Measurements from ENCODE around the gene ZFC3H1.
"Not testable (repeated sequence)": the region's sequence is repeated elsewhere in the genome, so short reads cannot be mapped to it uniquely, and the experiment has no call there.

Gene ZFC3H1

DNA sequence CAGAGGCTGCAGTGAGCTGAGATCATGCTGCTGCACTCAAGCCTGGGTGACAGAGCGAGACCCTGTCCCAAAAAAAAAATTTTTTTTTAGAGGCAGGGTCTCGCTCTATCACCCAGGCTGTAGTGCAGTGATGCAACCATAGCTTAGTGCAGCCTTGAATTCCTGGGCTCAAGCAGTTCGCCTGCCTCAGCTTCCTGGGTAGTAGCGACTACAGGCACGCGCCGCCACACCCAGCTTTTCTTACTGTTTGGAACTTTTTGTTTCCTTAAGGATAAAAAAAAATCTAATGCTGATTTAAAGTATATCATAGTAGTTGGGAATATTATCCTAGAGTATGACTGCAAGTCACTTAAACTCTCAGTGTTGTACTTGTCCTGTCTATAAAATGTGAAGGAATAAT is 29.5 kb upstream of the ZFC3H1 start:
- Histone ChIP-seq H3K4me1 (ENCODE audit: control insufficient read depth in 1 of 2, insufficient read depth in 2 of 2, low read length in 2 of 2) (peaks cover 7 to 10% of the 10 kb centered on the region in 2 donors), H3K4me3 (ENCODE audit: low read depth in 1 of 2, low read length in 2 of 2) (no peak overlapping the region)

DNA sequence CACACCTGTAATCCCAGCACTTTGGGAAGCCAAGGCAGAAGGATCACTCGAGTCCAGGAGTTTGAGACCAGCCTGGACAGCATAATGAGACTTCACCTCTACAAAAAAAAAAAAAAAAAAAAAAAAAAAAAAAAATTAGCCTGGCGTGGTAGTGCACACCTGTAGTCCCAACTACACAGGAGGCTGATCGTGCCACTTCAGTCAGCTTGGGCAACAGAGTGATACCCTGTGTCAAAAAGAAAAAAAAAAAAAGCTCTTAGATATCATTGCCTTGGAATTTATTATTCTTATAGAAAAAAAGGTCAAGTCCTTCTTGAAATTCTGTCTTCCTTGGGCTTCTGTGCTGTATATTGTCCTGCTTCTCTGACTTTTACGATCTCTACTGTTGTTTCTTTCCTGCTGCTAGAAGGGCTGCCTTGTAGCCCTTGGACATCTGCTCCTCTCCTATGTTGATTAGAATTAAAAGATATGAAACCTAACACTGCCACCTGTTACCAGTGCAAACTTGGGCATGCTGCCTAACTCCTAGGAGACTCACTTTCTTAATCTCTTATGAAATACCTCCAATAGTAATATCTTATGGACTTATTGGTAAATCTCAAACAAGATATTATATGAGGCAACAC is 28.0 kb upstream of the ZFC3H1 start:
- Histone ChIP-seq H3K27ac (ENCODE audit: low read length) (no peak overlapping the region), H3K27me3 (ENCODE audit: low read depth, low read length) (no peaks in the 10 kb centered on the region), H3K9me3 (ENCODE audit: control insufficient read depth in 1 of 2, low read length in 2 of 2) (no peaks in the 10 kb centered on the region), H3K4me3 (ENCODE audit: low read depth in 1 of 2, low read length in 2 of 2) (no peak overlapping the region), H3K4me1 (ENCODE audit: control insufficient read depth in 1 of 2, insufficient read depth in 2 of 2, low read length in 2 of 2) (peaks cover 7 to 25% of the 10 kb centered on the region in 2 donors), H3K36me3 (ENCODE audit: control insufficient read depth in 1 of 2, insufficient read depth in 2 of 2, low read length in 2 of 2) (peaks cover 0 to under 1% of the 10 kb centered on the region in 2 donors)

More for the DNA sequence above, 29.5 kb upstream of the ZFC3H1 start:
- H3K27ac ChIP-seq (ENCODE audit: low read length), result no peak overlapping the region
- peaks cover 10 to 16% of the 10 kb centered on the region in 2 donors for H3K36me3 ChIP-seq (ENCODE audit: control insufficient read depth in 1 of 2, insufficient read depth in 2 of 2, low read length in 2 of 2)
- no peaks in the 10 kb centered on the region for H3K27me3 ChIP-seq (ENCODE audit: low read depth, low read length)
- H3K9me3 ChIP-seq (ENCODE audit: control insufficient read depth in 1 of 2, low read length in 2 of 2), result no peaks in the 10 kb centered on the region

DNA sequence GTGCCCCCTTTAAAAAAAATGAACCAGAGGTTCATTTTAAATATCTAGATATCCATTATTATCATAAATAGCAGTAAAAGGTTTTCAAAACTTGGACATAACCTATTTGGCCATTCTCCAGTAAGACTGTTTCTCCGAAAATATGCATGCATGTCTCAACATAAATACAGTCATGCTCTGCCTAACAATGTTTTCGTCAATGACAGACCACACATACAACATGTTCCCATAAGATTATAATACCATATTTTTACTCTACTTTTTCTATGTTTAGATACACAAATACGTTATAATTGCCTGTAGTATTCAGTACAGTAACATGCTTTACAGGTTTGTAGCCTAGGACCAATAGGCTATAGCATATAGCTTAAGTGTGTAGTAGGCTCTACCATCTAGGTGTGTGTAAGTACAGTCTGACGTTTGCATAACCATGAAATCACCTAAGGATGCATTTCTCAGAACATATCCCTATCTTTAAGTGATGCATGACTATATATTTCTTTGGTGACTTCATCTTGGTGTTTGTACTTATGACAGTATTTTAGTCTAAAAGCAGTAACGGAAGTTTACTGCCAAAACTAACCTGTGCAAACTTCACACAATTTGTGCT is 25.4 kb upstream of the ZFC3H1 start:
- Histone ChIP-seq H3K27me3 (ENCODE audit: low read depth, low read length) (no peaks in the 10 kb centered on the region), H3K9me3 (ENCODE audit: control insufficient read depth in 1 of 2, low read length in 2 of 2) (no peaks in the 10 kb centered on the region), H3K4me1 (ENCODE audit: control insufficient read depth in 1 of 2, insufficient read depth in 2 of 2, low read length in 2 of 2) (peaks cover 5 to 22% of the 10 kb centered on the region in 2 donors), H3K4me3 (ENCODE audit: low read depth in 1 of 2, low read length in 2 of 2) (peak overlapping the region in 1 of 2 donors; percentile 24), H3K27ac (ENCODE audit: low read length) (peak overlapping the region; percentile 83), H3K36me3 (ENCODE audit: control insufficient read depth in 1 of 2, insufficient read depth in 2 of 2, low read length in 2 of 2) (no peaks in the 10 kb centered on the region)

DNA sequence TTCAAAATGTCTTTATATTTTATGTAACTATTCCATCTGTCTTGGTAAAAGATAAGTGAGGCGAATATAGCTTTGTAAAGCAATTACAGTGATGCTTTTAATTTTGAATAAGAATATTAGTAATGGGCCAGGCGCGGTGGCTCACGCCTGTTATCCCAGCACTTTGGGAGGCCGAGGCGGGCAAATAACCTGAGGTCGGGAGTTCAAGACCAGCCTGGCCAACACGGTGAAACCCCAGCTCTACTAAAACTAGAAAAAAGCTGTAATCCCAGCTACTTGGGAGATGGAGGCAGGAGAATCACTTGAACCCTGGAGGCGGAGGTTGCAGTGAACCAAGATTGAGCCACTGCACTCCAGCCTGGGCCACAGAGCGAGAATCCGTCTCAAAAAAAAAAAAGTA is 23.5 kb upstream of the ZFC3H1 start:
- Histone ChIP-seq H3K4me3 (ENCODE audit: low read depth in 1 of 2, low read length in 2 of 2) (peak overlapping the region; percentile 86 to 98), H3K4me1 (ENCODE audit: control insufficient read depth in 1 of 2, insufficient read depth in 2 of 2, low read length in 2 of 2) (peaks cover 4 to 19% of the 10 kb centered on the region in 2 donors), H3K27ac (ENCODE audit: low read length) (peak overlapping the region; percentile 83)
- not testable (repeated sequence) for H3K36me3 ChIP-seq (ENCODE audit: control insufficient read depth in 1 of 2, insufficient read depth in 2 of 2, low read length in 2 of 2); H3K27me3 ChIP-seq (ENCODE audit: low read depth, low read length); H3K9me3 ChIP-seq (ENCODE audit: control insufficient read depth in 1 of 2, low read length in 2 of 2)

DNA sequence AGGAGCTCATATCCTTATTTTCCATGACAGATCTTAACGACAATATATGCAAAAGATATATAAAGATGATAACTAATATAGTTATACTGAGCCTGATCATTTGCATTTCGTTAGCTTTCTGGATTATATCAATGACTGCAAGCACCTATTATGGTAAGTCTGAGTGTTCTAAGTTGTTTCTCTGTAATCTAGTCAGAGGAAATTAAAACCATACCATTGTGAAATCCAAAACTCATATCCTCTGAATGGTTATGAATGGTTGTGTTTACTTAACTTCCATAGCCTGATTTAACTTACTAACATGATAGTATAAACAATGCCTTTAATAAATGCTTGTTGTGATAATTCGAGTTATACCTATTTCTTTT is 23.0 kb upstream of the ZFC3H1 start:
- H3K9me3 ChIP-seq (ENCODE audit: control insufficient read depth in 1 of 2, low read length in 2 of 2), result no peaks in the 10 kb centered on the region
- H3K4me1 ChIP-seq (ENCODE audit: control insufficient read depth in 1 of 2, insufficient read depth in 2 of 2, low read length in 2 of 2), result peaks cover 4 to 19% of the 10 kb centered on the region in 2 donors

DNA sequence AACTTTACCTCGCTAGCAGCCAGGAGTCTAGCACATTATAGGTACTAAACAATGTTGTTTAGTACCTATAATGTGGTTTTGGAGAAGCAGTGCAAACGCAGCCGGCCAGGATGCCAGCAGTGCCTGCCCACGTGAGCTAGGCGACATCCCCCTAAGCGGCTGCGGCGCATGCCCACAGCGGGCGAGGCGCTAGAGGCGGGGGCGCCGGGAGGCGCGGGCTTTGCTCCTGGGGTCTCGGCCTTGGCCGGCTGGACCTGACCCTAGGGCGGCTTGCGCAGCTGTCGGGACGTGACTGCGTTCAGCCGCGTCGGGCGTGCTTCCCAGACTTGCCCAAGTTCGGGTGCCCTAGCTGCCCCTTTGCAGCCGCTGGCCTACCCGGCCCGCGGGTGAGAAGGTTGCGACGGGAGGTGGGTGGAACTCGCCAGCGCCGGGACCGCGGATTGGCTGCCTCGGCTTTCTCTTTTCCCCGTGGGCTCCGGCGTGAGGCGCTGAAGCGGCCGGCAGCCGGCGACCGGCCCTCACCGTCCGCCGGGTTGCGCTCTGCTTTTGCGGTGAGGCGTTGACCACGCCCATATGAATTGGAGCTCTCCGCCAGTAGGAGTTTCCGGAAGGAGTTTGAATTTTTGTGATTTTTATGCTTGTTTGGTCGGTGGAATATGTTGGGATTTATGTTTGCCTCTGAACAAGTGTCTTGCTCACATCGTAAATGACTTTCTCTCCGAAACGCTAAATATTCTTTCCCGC is 22.4 kb upstream of the ZFC3H1 start, which contains the start of gene TMEM19:
Gene TMEM19, plus strand, starts transcription at position 169 of the 744 bp plus-strand sequence. CDS start 599 bp downstream, outside the sequence.
- peak within 1 kb of the TSS; percentile 83 for H3K27ac ChIP-seq (ENCODE audit: low read length)
- peaks cover 4 to 19% of the 10 kb centered on the region in 2 donors for H3K4me1 ChIP-seq (ENCODE audit: control insufficient read depth in 1 of 2, insufficient read depth in 2 of 2, low read length in 2 of 2)
- peak within 1 kb of the TSS; percentile 86 to 98 for H3K4me3 ChIP-seq (ENCODE audit: low read depth in 1 of 2, low read length in 2 of 2)

More for the DNA sequence above, 23.0 kb upstream of the ZFC3H1 start:
- H3K27me3 ChIP-seq (ENCODE audit: low read depth, low read length), result no peaks in the 10 kb centered on the region
- peak overlapping the region; percentile 86 to 98 for H3K4me3 ChIP-seq (ENCODE audit: low read depth in 1 of 2, low read length in 2 of 2)
- H3K27ac ChIP-seq (ENCODE audit: low read length), result peak overlapping the region; percentile 83
- no peaks in the 10 kb centered on the region for H3K36me3 ChIP-seq (ENCODE audit: control insufficient read depth in 1 of 2, insufficient read depth in 2 of 2, low read length in 2 of 2)

DNA sequence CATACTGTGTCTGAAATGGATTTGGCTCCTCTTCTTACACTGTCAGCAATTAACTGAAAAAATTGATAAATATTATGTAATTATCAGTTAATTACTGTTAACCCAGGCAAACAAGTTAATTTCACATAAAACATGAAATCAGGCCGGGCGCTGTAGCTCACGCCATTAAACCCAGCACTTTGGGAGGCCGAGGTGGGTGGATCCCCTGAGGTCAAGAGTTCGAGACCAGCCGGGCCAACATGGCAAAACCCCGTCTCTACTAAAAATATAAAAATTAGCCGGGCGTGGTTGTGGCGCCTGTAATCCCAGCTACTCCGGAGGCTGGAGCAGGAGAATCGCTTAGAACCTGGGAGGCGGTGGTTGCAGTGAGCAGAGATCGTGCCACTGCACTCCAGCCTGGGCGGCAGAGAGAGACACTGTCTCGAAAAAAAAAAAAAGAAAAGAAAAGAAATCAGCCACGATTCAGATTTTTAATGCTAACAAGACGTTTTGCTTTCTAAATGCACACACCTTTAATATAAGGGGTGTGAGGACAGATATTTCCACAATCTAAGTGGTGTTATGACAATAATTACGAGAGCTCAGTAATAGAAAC is 21.8 kb upstream of the ZFC3H1 start:
- Histone ChIP-seq H3K4me3 (ENCODE audit: low read depth in 1 of 2, low read length in 2 of 2) (peak overlapping the region; percentile 86 to 98), H3K9me3 (ENCODE audit: control insufficient read depth in 1 of 2, low read length in 2 of 2) (no peaks in the 10 kb centered on the region), H3K36me3 (ENCODE audit: control insufficient read depth in 1 of 2, insufficient read depth in 2 of 2, low read length in 2 of 2) (no peaks in the 10 kb centered on the region), H3K4me1 (ENCODE audit: control insufficient read depth in 1 of 2, insufficient read depth in 2 of 2, low read length in 2 of 2) (peaks cover 4 to 19% of the 10 kb centered on the region in 2 donors), H3K27me3 (ENCODE audit: low read depth, low read length) (no peaks in the 10 kb centered on the region), H3K27ac (ENCODE audit: low read length) (peak overlapping the region; percentile 83)

More for the DNA sequence above, 22.4 kb upstream of the ZFC3H1 start, which contains the start of gene TMEM19:
- Histone ChIP-seq H3K36me3 (ENCODE audit: control insufficient read depth in 1 of 2, insufficient read depth in 2 of 2, low read length in 2 of 2) (no peaks in the 10 kb centered on the region), H3K27me3 (ENCODE audit: low read depth, low read length) (no peaks in the 10 kb centered on the region), H3K9me3 (ENCODE audit: control insufficient read depth in 1 of 2, low read length in 2 of 2) (no peaks in the 10 kb centered on the region)

DNA sequence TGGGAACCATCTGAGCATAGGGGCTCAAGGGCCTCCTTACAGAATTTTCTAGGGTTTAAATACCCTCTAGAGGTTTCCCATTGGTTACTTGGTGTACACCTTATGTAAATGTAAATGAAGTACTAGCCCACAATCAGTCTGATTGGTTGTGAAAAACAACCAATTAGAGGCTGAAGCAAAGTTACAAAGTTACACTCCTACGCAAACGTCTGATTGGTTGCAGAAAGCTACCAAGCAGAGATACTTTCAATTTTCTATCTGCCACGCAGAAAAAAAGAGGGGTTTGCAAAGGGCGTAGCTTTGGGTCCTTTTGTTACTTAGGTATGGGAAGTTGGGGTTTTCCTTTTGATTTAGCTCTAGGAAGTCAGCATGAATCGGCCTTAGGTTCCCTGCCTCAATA is 20.4 kb upstream of the ZFC3H1 start:
- Histone ChIP-seq H3K27me3 (ENCODE audit: low read depth, low read length) (no peaks in the 10 kb centered on the region), H3K4me1 (ENCODE audit: control insufficient read depth in 1 of 2, insufficient read depth in 2 of 2, low read length in 2 of 2) (peaks cover 4 to 19% of the 10 kb centered on the region in 2 donors), H3K36me3 (ENCODE audit: control insufficient read depth in 1 of 2, insufficient read depth in 2 of 2, low read length in 2 of 2) (no peaks in the 10 kb centered on the region), H3K4me3 (ENCODE audit: low read depth in 1 of 2, low read length in 2 of 2) (no peak overlapping the region), H3K27ac (ENCODE audit: low read length) (no peak overlapping the region), H3K9me3 (ENCODE audit: control insufficient read depth in 1 of 2, low read length in 2 of 2) (no peaks in the 10 kb centered on the region)

DNA sequence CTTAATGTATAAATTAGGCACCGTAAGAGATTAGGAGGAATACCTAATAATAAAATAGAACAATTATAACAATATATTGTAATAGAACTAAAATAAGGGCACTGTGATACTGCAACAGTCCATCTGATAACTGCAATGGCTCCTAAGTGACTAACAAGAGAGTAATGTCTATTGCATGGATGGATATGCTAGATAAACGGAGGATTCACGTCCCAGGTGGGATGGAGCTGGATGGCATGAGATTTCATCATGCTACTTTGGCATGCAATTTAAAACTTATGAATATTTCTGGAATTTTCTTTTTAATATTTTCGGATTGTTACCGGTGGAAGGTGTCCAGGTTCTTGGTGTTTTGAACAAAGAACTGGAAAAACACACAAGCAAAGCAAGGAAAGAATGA is 20.0 kb upstream of the ZFC3H1 start:
- H3K27me3 ChIP-seq (ENCODE audit: low read depth, low read length), result no peaks in the 10 kb centered on the region
- no peak overlapping the region for H3K4me3 ChIP-seq (ENCODE audit: low read depth in 1 of 2, low read length in 2 of 2)
- no peak overlapping the region for H3K27ac ChIP-seq (ENCODE audit: low read length)
- H3K9me3 ChIP-seq (ENCODE audit: control insufficient read depth in 1 of 2, low read length in 2 of 2), result no peaks in the 10 kb centered on the region
- H3K4me1 ChIP-seq (ENCODE audit: control insufficient read depth in 1 of 2, insufficient read depth in 2 of 2, low read length in 2 of 2), result peaks cover 3 to 19% of the 10 kb centered on the region in 2 donors
- no peaks in the 10 kb centered on the region for H3K36me3 ChIP-seq (ENCODE audit: control insufficient read depth in 1 of 2, insufficient read depth in 2 of 2, low read length in 2 of 2)

DNA sequence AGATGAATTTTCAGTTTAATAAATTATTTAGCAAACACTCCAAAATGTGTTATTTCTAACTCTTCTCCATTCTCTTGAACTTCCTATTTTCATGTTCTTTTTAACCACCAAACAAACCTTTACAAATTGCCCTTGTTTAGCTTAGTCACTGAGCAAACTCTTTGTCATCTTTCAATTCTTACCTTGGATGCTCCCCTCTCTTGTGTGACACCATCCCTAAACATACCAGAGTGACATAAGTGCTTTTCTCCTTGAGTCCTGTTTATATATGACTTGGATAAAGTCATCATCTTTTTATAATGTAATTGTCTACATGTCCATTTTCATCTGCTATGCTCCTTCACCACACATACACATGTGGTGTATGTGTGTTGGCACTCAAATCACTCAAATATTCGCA is 18.8 kb upstream of the ZFC3H1 start:
- Histone ChIP-seq H3K36me3 (ENCODE audit: control insufficient read depth in 1 of 2, insufficient read depth in 2 of 2, low read length in 2 of 2) (no peaks in the 10 kb centered on the region), H3K9me3 (ENCODE audit: control insufficient read depth in 1 of 2, low read length in 2 of 2) (no peaks in the 10 kb centered on the region), H3K27me3 (ENCODE audit: low read depth, low read length) (no peaks in the 10 kb centered on the region), H3K4me1 (ENCODE audit: control insufficient read depth in 1 of 2, insufficient read depth in 2 of 2, low read length in 2 of 2) (peaks cover 0 to 8% of the 10 kb centered on the region in 2 donors), H3K27ac (ENCODE audit: low read length) (no peak overlapping the region), H3K4me3 (ENCODE audit: low read depth in 1 of 2, low read length in 2 of 2) (no peak overlapping the region)

DNA sequence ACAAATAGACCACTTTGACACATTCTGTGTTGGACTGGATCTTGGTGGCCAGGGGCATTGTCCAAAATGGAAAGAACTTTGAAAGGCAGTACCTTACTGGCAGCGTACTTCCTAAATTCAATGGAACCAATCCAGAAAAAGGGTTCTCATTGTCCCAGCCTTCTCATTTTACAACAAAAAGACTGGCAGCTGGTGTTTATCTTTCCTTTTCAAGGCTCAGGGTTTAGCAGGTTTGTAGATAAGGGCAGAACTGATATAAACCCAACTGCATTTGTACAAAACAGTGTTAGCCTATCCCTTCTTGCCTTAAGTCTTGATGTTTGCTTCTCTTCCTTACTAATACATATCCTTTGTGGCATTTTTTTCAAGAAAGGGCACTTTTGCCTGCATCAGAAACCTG is 8.2 kb upstream of the ZFC3H1 start:
- Histone ChIP-seq H3K4me3 (ENCODE audit: low read depth in 1 of 2, low read length in 2 of 2) (no peak overlapping the region), H3K36me3 (ENCODE audit: control insufficient read depth in 1 of 2, insufficient read depth in 2 of 2, low read length in 2 of 2) (no peaks in the 10 kb centered on the region), H3K4me1 (ENCODE audit: control insufficient read depth in 1 of 2, insufficient read depth in 2 of 2, low read length in 2 of 2) (no peaks in the 10 kb centered on the region), H3K9me3 (ENCODE audit: control insufficient read depth in 1 of 2, low read length in 2 of 2) (no peaks in the 10 kb centered on the region), H3K27ac (ENCODE audit: low read length) (no peak overlapping the region), H3K27me3 (ENCODE audit: low read depth, low read length) (no peaks in the 10 kb centered on the region)
